Measurements from ENCODE around the gene EFL1. TPM values are rescaled to one million over a fixed set of nuclear protein-coding genes. Genes with fewer than 3 reads are reported as not detected.

EFL1 gene
- total and polyA plus RNA-seq, 5 experiments from 2014 or later: 10.5 to 22.6 (median 15.9) TPM

- DNase-seq (no peak), ATAC-seq (no peak)
- H3K27ac Mint-ChIP-seq: no peak overlapping the region
- no peaks in the 10 kb centered on the region for H3K9me3 Mint-ChIP-seq
- no peaks in the 10 kb centered on the region for H3K27me3 Mint-ChIP-seq
- H3K36me3 Mint-ChIP-seq: peaks cover 0 to 23% (median 0%) of the 10 kb centered on the region in 3 donors
- peaks cover 0 to 1% (median 0%) of the 10 kb centered on the region in 4 donors for H3K4me1 Mint-ChIP-seq
- POLR2A ChIA-PET: no interaction called here
- H3K4me3 Mint-ChIP-seq: no peak overlapping the region
Observed at GRCh38 chr15:82186161-82186560, 76.4 kb downstream of the EFL1 start.

GRCh38 chr15:82184776-82185175 lies 77.8 kb downstream of the EFL1 start:
- no peaks in the 10 kb centered on the region for H3K9me3 Mint-ChIP-seq
- no peak overlapping the region for H3K27ac Mint-ChIP-seq
- POLR2A ChIA-PET: no interaction called here

GRCh38 chr15:82184355-82184754 lies 78.2 kb downstream of the EFL1 start:
- DNase-seq: no peak
- Mint-ChIP-seq H3K4me1 (peaks cover 0 to 3% (median under 1%) of the 10 kb centered on the region in 4 donors), H3K9me3 (no peaks in the 10 kb centered on the region), H3K36me3 (peaks cover 0 to 30% (median 0%) of the 10 kb centered on the region in 3 donors), H3K27me3 (no peaks in the 10 kb centered on the region), H3K4me3 (no peak overlapping the region), H3K27ac (no peak overlapping the region)
- ATAC-seq: no peak
- POLR2A ChIA-PET: no interaction called here

More at GRCh38 chr15:82184776-82185175, 77.8 kb downstream of the EFL1 start:
- Mint-ChIP-seq H3K27me3 (no peaks in the 10 kb centered on the region), H3K4me1 (peaks cover 0 to 2% (median under 1%) of the 10 kb centered on the region in 4 donors), H3K36me3 (peaks cover 0 to 26% (median 0%) of the 10 kb centered on the region in 3 donors), H3K4me3 (no peak overlapping the region)
- ATAC-seq (no peak), DNase-seq (no peak)

- no peaks in the 10 kb centered on the region for H3K9me3 Mint-ChIP-seq
- H3K27me3 Mint-ChIP-seq: no peaks in the 10 kb centered on the region
- POLR2A ChIA-PET: no interaction called here
- H3K4me1 Mint-ChIP-seq: peaks cover 0 to 4% (median under 1%) of the 10 kb centered on the region in 4 donors
- H3K36me3 Mint-ChIP-seq: peaks cover 0 to 30% (median 0%) of the 10 kb centered on the region in 3 donors
- no peak overlapping the region for H3K27ac Mint-ChIP-seq
- no peak overlapping the region for H3K4me3 Mint-ChIP-seq
- no peak for ATAC-seq
- DNase-seq: no peak
Observed at GRCh38 chr15:82183121-82184031, 79.2 kb downstream of the EFL1 start.

GRCh38 chr15:82181371-82181770 lies 81.2 kb downstream of the EFL1 start:
- H3K27me3 Mint-ChIP-seq: no peaks in the 10 kb centered on the region
- POLR2A ChIA-PET: no interaction called here
- H3K27ac Mint-ChIP-seq: no peak overlapping the region
- H3K9me3 Mint-ChIP-seq: no peaks in the 10 kb centered on the region
- no peak for ATAC-seq
- no peak overlapping the region for H3K4me3 Mint-ChIP-seq
- peaks cover 0 to 7% (median 3%) of the 10 kb centered on the region in 4 donors for H3K4me1 Mint-ChIP-seq
- H3K36me3 Mint-ChIP-seq: peaks cover 0 to 29% (median 0%) of the 10 kb centered on the region in 3 donors
- DNase-seq: no peak

DNA sequence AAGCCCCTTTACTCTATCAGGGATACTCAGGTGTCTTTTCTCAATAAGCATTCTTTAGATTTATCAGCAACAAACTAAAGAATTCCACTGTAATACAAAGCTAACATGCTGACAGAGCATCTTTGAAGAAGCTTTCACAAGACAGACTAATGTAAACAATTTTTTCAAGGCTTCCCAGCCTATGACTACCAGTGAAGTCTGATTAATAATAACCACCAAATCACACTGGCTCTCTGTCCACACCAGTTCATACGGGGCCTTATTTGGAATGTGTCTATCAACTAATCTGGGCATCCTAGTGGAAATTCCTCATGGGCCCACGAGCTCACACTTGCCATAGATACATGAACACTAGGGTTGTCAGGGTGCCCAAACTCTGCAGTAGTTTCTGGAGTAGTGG lies 84.5 kb downstream of the EFL1 start:
- no peaks in the 10 kb centered on the region for H3K9me3 Mint-ChIP-seq
- H3K36me3 Mint-ChIP-seq: peaks cover 0 to 19% (median 0%) of the 10 kb centered on the region in 3 donors
- H3K4me3 Mint-ChIP-seq: no peak overlapping the region
- H3K27ac Mint-ChIP-seq: no peak overlapping the region
- POLR2A ChIA-PET: no interaction called here
- no peak for ATAC-seq
- H3K27me3 Mint-ChIP-seq: no peaks in the 10 kb centered on the region
- peaks cover 0 to 7% (median 3%) of the 10 kb centered on the region in 4 donors for H3K4me1 Mint-ChIP-seq
- no peak for DNase-seq

DNA sequence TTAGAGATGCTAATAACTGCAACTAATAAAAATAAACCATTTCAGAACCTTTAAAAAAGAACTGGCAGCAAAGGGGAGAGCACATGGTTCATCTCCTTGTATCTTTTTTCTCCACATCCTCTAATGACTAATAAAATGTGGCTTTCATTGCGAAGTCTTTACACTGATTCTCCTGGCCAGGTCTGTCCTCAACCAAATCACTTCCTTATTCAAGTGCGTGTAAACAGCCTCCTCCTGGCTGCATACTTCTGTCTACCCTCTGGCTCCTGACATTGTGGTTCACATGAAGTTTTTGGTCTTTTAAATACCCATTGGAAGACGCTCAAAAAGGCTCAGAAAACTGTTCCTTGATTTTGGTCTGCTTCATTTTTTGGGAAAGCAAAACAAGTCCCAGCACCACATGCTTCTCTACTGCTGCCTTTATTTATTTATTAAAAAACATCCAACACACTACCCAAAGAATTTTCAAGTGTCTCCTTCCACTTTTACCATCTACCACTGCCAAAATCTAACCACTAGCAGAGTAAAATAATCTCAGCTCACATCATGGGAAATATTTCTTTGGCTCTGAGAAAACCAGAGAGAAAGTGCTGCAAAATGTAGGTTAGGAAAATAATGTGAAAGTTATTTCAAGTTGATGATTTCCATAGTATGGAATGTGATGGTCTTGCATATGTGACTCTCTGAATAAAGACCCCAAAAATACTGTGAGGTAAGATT lies 85.1 kb downstream of the EFL1 start:
- no peaks in the 10 kb centered on the region for H3K9me3 Mint-ChIP-seq
- ATAC-seq (no peak), DNase-seq (no peak)
- no peak overlapping the region for H3K4me3 Mint-ChIP-seq
- H3K27ac Mint-ChIP-seq: no peak overlapping the region
- POLR2A ChIA-PET: no interaction called here
- H3K4me1 Mint-ChIP-seq: peaks cover 0 to 7% (median 3%) of the 10 kb centered on the region in 4 donors
- peaks cover 0 to 19% (median 0%) of the 10 kb centered on the region in 3 donors for H3K36me3 Mint-ChIP-seq
- H3K27me3 Mint-ChIP-seq: no peaks in the 10 kb centered on the region

GRCh38 chr15:82176542-82176941 lies 86.0 kb downstream of the EFL1 start:
- H3K4me1 Mint-ChIP-seq: peaks cover 0 to 7% (median 3%) of the 10 kb centered on the region in 4 donors
- POLR2A ChIA-PET: no interaction called here
- H3K36me3 Mint-ChIP-seq: peaks cover 0 to 16% (median 0%) of the 10 kb centered on the region in 3 donors
- no peak for ATAC-seq
- DNase-seq: no peak
- H3K27me3 Mint-ChIP-seq: no peaks in the 10 kb centered on the region
- no peak overlapping the region for H3K27ac Mint-ChIP-seq
- no peaks in the 10 kb centered on the region for H3K9me3 Mint-ChIP-seq
- no peak overlapping the region for H3K4me3 Mint-ChIP-seq

DNA sequence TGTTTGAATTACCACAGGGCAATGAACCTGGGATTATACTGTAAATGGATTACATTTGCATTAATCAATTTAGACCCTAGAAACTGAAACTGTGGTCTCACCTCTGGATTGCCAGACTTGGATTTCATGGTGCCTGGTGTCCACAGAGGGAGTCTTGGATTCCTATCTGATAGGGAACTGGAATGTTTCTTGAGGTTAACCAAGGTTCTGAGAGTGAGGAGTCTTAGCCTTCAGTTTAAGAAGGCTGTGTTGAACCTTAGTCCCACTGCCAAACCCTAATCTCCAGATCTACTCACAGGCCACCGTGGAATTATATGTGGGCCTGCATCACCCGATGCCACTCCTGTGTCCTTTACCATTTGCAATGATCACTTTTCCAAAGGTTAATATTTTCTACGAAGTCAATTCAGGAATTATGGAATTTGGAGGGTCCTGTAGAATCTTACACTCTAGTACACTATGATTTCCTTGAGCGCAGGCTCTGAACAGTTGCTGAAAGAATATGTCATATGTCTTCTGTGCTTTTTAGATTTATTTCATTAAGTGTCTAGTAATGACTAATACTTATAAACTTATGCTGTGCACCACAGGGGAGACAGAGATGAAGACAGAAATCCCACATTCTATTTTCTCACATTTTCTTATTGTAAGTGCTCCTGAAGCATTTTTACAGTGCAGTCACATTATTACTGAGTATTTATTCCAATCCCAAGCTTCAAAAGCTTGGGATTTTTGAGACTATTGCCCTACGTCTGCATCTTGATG lies 87.9 kb downstream of the EFL1 start:
- DNase-seq: no peak
- no peak overlapping the region for H3K27ac Mint-ChIP-seq
- no peaks in the 10 kb centered on the region for H3K9me3 Mint-ChIP-seq
- H3K36me3 Mint-ChIP-seq: peaks cover 0 to 9% (median 2%) of the 10 kb centered on the region in 3 donors
- no peak for ATAC-seq
- H3K27me3 Mint-ChIP-seq: no peaks in the 10 kb centered on the region
- peaks cover 0 to 7% (median 2%) of the 10 kb centered on the region in 4 donors for H3K4me1 Mint-ChIP-seq
- no peak overlapping the region for H3K4me3 Mint-ChIP-seq
- POLR2A ChIA-PET: no interaction called here

DNA sequence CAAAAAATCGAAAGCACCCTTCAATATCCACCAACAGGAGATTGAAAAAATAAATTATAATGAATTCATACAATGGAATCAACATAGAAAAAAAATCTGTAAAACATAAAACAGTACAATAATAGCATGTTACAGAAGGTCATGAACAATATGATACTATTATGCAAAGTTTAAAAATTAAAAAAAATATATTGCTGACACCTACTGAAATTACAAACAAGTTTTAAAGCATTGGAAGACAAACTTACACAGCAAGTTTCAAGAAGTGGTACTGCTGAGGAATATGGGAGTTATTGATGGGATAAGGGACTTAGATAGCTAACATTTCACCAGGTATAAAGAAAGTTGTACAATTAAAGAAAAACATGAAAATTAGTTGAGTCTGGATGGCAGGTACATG lies 89.4 kb downstream of the EFL1 start:
- Mint-ChIP-seq H3K27me3 (no peaks in the 10 kb centered on the region), H3K9me3 (no peaks in the 10 kb centered on the region), H3K4me1 (peaks cover 0 to 7% (median under 1%) of the 10 kb centered on the region in 4 donors), H3K4me3 (no peak overlapping the region), H3K27ac (no peak overlapping the region), H3K36me3 (peaks cover 0 to 16% (median 4%) of the 10 kb centered on the region in 3 donors)
- no peak for DNase-seq
- no peak for ATAC-seq
- POLR2A ChIA-PET: no interaction called here

DNA sequence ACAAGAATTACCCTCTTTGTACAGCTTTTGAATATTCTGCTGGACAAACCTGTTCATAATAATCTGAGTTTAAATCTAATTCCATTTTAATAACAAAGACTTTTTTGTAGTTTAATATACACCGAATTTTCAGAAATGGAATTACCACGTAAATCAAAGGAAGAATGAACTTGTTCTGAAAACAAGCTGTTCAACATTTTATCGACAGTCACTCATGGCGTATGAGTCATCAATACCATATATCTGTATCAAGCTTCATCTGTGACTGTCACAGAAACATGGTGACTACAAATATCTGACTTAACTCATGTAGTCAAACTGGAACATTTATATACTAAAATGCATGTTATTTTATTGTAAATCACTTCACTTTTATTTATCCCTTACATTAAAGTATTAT lies 90.0 kb downstream of the EFL1 start:
- peaks cover 0 to 3% (median under 1%) of the 10 kb centered on the region in 4 donors for H3K4me1 Mint-ChIP-seq
- no peak for DNase-seq
- H3K27ac Mint-ChIP-seq: no peak overlapping the region
- peaks cover 0 to 16% (median 4%) of the 10 kb centered on the region in 3 donors for H3K36me3 Mint-ChIP-seq
- no peak for ATAC-seq
- no peak overlapping the region for H3K4me3 Mint-ChIP-seq
- no peaks in the 10 kb centered on the region for H3K9me3 Mint-ChIP-seq
- no peaks in the 10 kb centered on the region for H3K27me3 Mint-ChIP-seq
- POLR2A ChIA-PET: no interaction called here

DNA sequence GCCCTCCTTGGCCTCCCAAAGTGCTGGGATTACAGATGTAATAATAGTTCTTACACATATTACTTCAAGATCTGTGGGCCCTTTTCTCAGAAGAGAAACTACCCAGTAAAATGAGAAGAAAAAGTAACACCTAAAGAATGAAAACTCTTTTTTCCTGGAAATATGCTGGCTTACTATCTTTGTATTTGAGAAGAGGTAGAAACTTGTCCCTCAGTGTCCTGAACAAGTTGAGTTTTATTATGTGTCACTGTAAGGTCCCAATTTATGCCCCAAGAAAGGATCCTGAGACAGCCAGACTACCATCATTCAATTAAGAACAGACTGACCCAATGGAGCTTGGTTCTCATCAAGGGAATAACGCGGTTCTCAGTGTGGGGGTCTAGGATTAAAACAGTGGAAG lies 93.8 kb downstream of the EFL1 start:
- ATAC-seq (no peak), DNase-seq (no peak)
- H3K36me3 Mint-ChIP-seq: peaks cover 0 to 32% (median 10%) of the 10 kb centered on the region in 3 donors
- peaks cover 0 to 3% (median under 1%) of the 10 kb centered on the region in 4 donors for H3K4me1 Mint-ChIP-seq
- H3K27ac Mint-ChIP-seq: no peak overlapping the region
- POLR2A ChIA-PET: no interaction called here
- H3K4me3 Mint-ChIP-seq: no peak overlapping the region
- H3K27me3 Mint-ChIP-seq: no peaks in the 10 kb centered on the region
- H3K9me3 Mint-ChIP-seq: no peaks in the 10 kb centered on the region

Data from naive thymus-derived CD8-positive, alpha-beta T cell (primary cell).